HG02870 (cell line): ENCODE measurements around the gene RALGAPA1.
"Not testable (repeated sequence)": the region's sequence is repeated elsewhere in the genome, so short reads cannot be mapped to it uniquely, and the experiment has no call there.

Experiments
- ATAC-seq: cut with Tn5 transposase; IDR thresholded peaks from one replicate; pipeline ENCODE4 v1.9.1; 2021; ENCODE audit warnings: mild to moderate bottlenecking, moderate library complexity; ENCODE audit not compliant: unreplicated experiment

The RALGAPA1 gene

GRCh38 chr14:35632676-35633075 lies 176.4 kb downstream of the RALGAPA1 start:
- no peak for ATAC-seq

- ATAC-seq: no peak
These were observed 176.8 kb downstream of the RALGAPA1 start for GRCh38 chr14:35632271-35632670.

GRCh38 chr14:35631071-35631805 lies 177.9 kb downstream of the RALGAPA1 start:
- ATAC-seq: no peak

- no peak for ATAC-seq
These were observed 180.1 kb downstream of the RALGAPA1 start for GRCh38 chr14:35628989-35629388.

GRCh38 chr14:35626947-35627346 lies 182.1 kb downstream of the RALGAPA1 start:
- ATAC-seq: not testable (repeated sequence)

- not testable (repeated sequence) for ATAC-seq
These were observed 187.1 kb downstream of the RALGAPA1 start for GRCh38 chr14:35621996-35622395.

- not testable (repeated sequence) for ATAC-seq
These were observed 189.1 kb downstream of the RALGAPA1 start for GRCh38 chr14:35619998-35620397.

GRCh38 chr14:35619461-35619860 lies 189.6 kb downstream of the RALGAPA1 start:
- not testable (repeated sequence) for ATAC-seq

- ATAC-seq: no peak
These were observed 191.6 kb downstream of the RALGAPA1 start for GRCh38 chr14:35617500-35617899.

- ATAC-seq: no peak
These were observed 201.7 kb downstream of the RALGAPA1 start for GRCh38 chr14:35607380-35607779.

GRCh38 chr14:35600253-35600652 lies 208.8 kb downstream of the RALGAPA1 start:
- no peak for ATAC-seq

GRCh38 chr14:35594616-35595015 lies 214.5 kb downstream of the RALGAPA1 start:
- ATAC-seq: no peak

- not testable (repeated sequence) for ATAC-seq
These were observed 221.7 kb downstream of the RALGAPA1 start for GRCh38 chr14:35587373-35587772.

- ATAC-seq: no peak
These were observed 230.5 kb downstream of the RALGAPA1 start for GRCh38 chr14:35578639-35579038.

- ATAC-seq: no peak
These were observed 231.0 kb downstream of the RALGAPA1 start for GRCh38 chr14:35578135-35578534.

GRCh38 chr14:35576856-35577255 lies 232.2 kb downstream of the RALGAPA1 start:
- no peak for ATAC-seq

GRCh38 chr14:35576260-35576659 lies 232.8 kb downstream of the RALGAPA1 start:
- no peak for ATAC-seq

- no peak for ATAC-seq
These were observed 235.2 kb downstream of the RALGAPA1 start for GRCh38 chr14:35573911-35574310.

GRCh38 chr14:35571598-35571997 lies 237.5 kb downstream of the RALGAPA1 start:
- no peak for ATAC-seq

GRCh38 chr14:35565871-35566464 lies 243.1 kb downstream of the RALGAPA1 start:
- no peak for ATAC-seq

GRCh38 chr14:35558680-35559079 lies 250.4 kb downstream of the RALGAPA1 start:
- no peak for ATAC-seq

GRCh38 chr14:35557221-35557747 lies 251.8 kb downstream of the RALGAPA1 start:
- ATAC-seq: no peak
